Naive thymus-derived CD8-positive, alpha-beta T cell (primary cell): ENCODE results near the gene CIAO2B. TPM values are rescaled to one million over a fixed set of nuclear protein-coding genes. Genes with fewer than 3 reads are reported as not detected.

Source experiments
- ATAC-seq, 2 donors: fragments of 150-1000 bp; cut with Tn5 transposase in 1 of 2; sonication (Bioruptor Pico), chemical (Tn5 transposase) in 1 of 2; 1 replicate in 1 of 2; 2 replicates in 1 of 2; pipeline ENCODE4 v1.10.0; 2021; ENCODE audit warnings: mild to moderate bottlenecking in 2 of 2, moderate library complexity in 2 of 2
- POLR2A ChIA-PET: fragments of 350-600 bp; sonication (Branson Sonifier 250); formaldehyde crosslinking; loops from one replicate; lab custom pipeline; 2021; ENCODE audit warnings: antibody characterized with exemption; lab: Charles Lee
- DNase-seq, 10 donors: peaks; one replicate each; pipeline versions ENCODE4 v3.0.0 to v3.0.0-alpha.2; 2020 to 2022
- H3K27ac Mint-ChIP-seq, 10 donors: one replicate each; pipeline ENCODE4 v1.8.0; 2020 to 2022; ENCODE audit warnings: mild to moderate bottlenecking in 10 of 10, mixed read lengths in 10 of 10, moderate library complexity in 4 of 10, inconsistent platforms in 1 of 10
- H3K27me3 Mint-ChIP-seq, 5 donors: one replicate each; pipeline ENCODE4 v1.8.0; 2021 to 2022; ENCODE audit warnings: mixed read lengths in 5 of 5
- H3K36me3 Mint-ChIP-seq, 3 donors: one replicate each; pipeline ENCODE4 v1.8.0; 2020 to 2022; ENCODE audit warnings: mixed read lengths in 3 of 3, mild to moderate bottlenecking in 2 of 3, inconsistent platforms in 1 of 3
- H3K4me1 Mint-ChIP-seq, 4 donors: one replicate each; pipeline ENCODE4 v1.8.0; 2021 to 2022; ENCODE audit warnings: mixed read lengths in 4 of 4
- H3K4me3 Mint-ChIP-seq, 10 donors: one replicate each; pipeline ENCODE4 v1.8.0; 2020 to 2022; ENCODE audit warnings: mild to moderate bottlenecking in 10 of 10, mixed read lengths in 10 of 10, moderate library complexity in 6 of 10, inconsistent platforms in 1 of 10
- H3K9me3 Mint-ChIP-seq, 9 donors: one replicate each; pipeline ENCODE4 v1.8.0; 2020 to 2022; ENCODE audit warnings: mixed read lengths in 9 of 9, mild to moderate bottlenecking in 3 of 9, inconsistent platforms in 1 of 9, moderate library complexity in 1 of 9
- polyA plus RNA-seq, 3 donors: library from polyadenylated mRNA; unstranded; fragments of 300-500 nt; fragmentation: Illumina TruSeq; gene quantifications; one replicate each; pipeline ENCODE4 v1.2.3, GENCODE V29; 2021
- total RNA-seq, 8 experiments: library from RNA in 2 of 8; stranded (reverse) in 2 of 8; gene quantifications; one replicate each; pipeline ENCODE4 v1.2.3 and lab custom pipeline; 2021 to 2026

The CIAO2B gene
- total and polyA plus RNA-seq, 5 experiments from 2014 or later: 57.6 to 110 (median 86.1) TPM

- Mint-ChIP-seq H3K9me3 (no peaks in the 10 kb centered on the region), H3K36me3 (peaks cover 0 to 37% (median 2%) of the 10 kb centered on the region in 3 donors), H3K4me3 (peak overlapping the region in 3 of 10 donors; percentile 8 to 39 (median 28)), H3K27ac (no peak overlapping the region), H3K27me3 (no peaks in the 10 kb centered on the region), H3K4me1 (peaks cover 20 to 36% (median 31%) of the 10 kb centered on the region in 4 donors)
- ATAC-seq (no peak), DNase-seq (no peak)
- POLR2A ChIA-PET: interaction anchor here (0.8 kb wide), 1 partner anchor 10 kb away, joined by 5 read pairs; no protein-coding TSS in a partner anchor
Measured at GRCh38 chr16:66882702-66883101, 51.5 kb downstream of the CIAO2B start.

Other genes starting within 250 kb of the CIAO2B start
- gene CMTM4, start 237.7 kb downstream of the CIAO2B start, total RNA-seq: 1 to 10 TPM; 2.0 to 3.1 TPM
- under 1 TPM in 2 of 3 donors, not detected in 1; 0.15 to 0.26 TPM for gene CMTM4, start 237.7 kb downstream of the CIAO2B start, polyA plus RNA-seq
- gene DYNC1LI2, start 182.8 kb downstream of the CIAO2B start, total RNA-seq: 10 to 100 TPM; 89.2 to 95.2 TPM
- 10 to 100 TPM; 25.7 to 37.3 (median 27.3) TPM for gene DYNC1LI2, start 182.8 kb downstream of the CIAO2B start, polyA plus RNA-seq
- under 1 TPM; 0.25 to 0.81 TPM for gene TERB1, start 132.8 kb downstream of the CIAO2B start, total RNA-seq
- not detected for gene TERB1, start 132.8 kb downstream of the CIAO2B start, polyA plus RNA-seq
- gene NAE1, start 103.4 kb downstream of the CIAO2B start, total RNA-seq: 100 to 1,000 TPM; 103 to 113 TPM
- gene NAE1, start 103.4 kb downstream of the CIAO2B start, polyA plus RNA-seq: 100 to 1,000 TPM in 1 of 3 donors, 10 to 100 TPM in 2; 84.7 to 107 (median 95.7) TPM
- not detected for gene CA7, start 90.0 kb downstream of the CIAO2B start, total RNA-seq
- gene CA7, start 90.0 kb downstream of the CIAO2B start, polyA plus RNA-seq: not detected
- 10 to 100 TPM; 10.0 to 11.3 TPM for gene PDP2, start 53.9 kb downstream of the CIAO2B start, total RNA-seq
- 1 to 10 TPM; 1.2 to 1.8 (median 1.7) TPM for gene PDP2, start 53.9 kb downstream of the CIAO2B start, polyA plus RNA-seq
- not detected for gene CDH16, start 15.5 kb downstream of the CIAO2B start, total RNA-seq
- not detected for gene CDH16, start 15.5 kb downstream of the CIAO2B start, polyA plus RNA-seq
- gene RRAD, start 8.9 kb downstream of the CIAO2B start, total RNA-seq: under 1 TPM in 1 of 2 experiments, not detected in 1; 0.55 TPM
- not detected for gene RRAD, start 8.9 kb downstream of the CIAO2B start, polyA plus RNA-seq
- 10 to 100 TPM; 56.7 to 62.7 TPM for gene CES2, start 1.1 kb upstream of the CIAO2B start, total RNA-seq
- gene CES2, start 1.1 kb upstream of the CIAO2B start, polyA plus RNA-seq: 10 to 100 TPM; 21.1 to 31.2 (median 31.2) TPM
- under 1 TPM; 0.10 to 0.16 TPM for gene CES3, start 26.9 kb upstream of the CIAO2B start, total RNA-seq
- gene CES3, start 26.9 kb upstream of the CIAO2B start, polyA plus RNA-seq: not detected
- 10 to 100 TPM; 10.0 to 13.7 TPM for gene CES4A, start 54.2 kb upstream of the CIAO2B start, total RNA-seq
- 1 to 10 TPM in 2 of 3 donors, under 1 TPM in 1; 0.83 to 2.4 (median 1.5) TPM for gene CES4A, start 54.2 kb upstream of the CIAO2B start, polyA plus RNA-seq
- gene CBFB, start 94.7 kb upstream of the CIAO2B start, total RNA-seq: 10 to 100 TPM; 91.4 to 95.0 TPM
- 10 to 100 TPM; 61.2 to 79.8 (median 73.5) TPM for gene CBFB, start 94.7 kb upstream of the CIAO2B start, polyA plus RNA-seq
- 10 to 100 TPM; 21.4 to 23.3 TPM for gene PHAF1, start 175.5 kb upstream of the CIAO2B start, total RNA-seq
- gene PHAF1, start 175.5 kb upstream of the CIAO2B start, polyA plus RNA-seq: 10 to 100 TPM in 1 of 3 donors, 1 to 10 TPM in 2; 6.9 to 10.9 (median 6.9) TPM
- gene B3GNT9, start 216.6 kb upstream of the CIAO2B start, total RNA-seq: 1 to 10 TPM; 1.5 to 1.8 TPM
- 1 to 10 TPM in 1 of 3 donors, under 1 TPM in 2; 0.19 to 1.1 (median 0.28) TPM for gene B3GNT9, start 216.6 kb upstream of the CIAO2B start, polyA plus RNA-seq
- gene TRADD, start 225.5 kb upstream of the CIAO2B start, total RNA-seq: 10 to 100 TPM; 41.0 to 43.4 TPM
- gene TRADD, start 225.5 kb upstream of the CIAO2B start, polyA plus RNA-seq: 10 to 100 TPM; 44.9 to 49.1 (median 48.2) TPM
- gene FBXL8, start 225.6 kb upstream of the CIAO2B start, total RNA-seq: 10 to 100 TPM in 1 of 2 experiments, 1 to 10 TPM in 1; 9.0 to 10.9 TPM
- 1 to 10 TPM; 1.8 to 2.8 (median 2.5) TPM for gene FBXL8, start 225.6 kb upstream of the CIAO2B start, polyA plus RNA-seq
- 10 to 100 TPM in 1 of 2 experiments, 1 to 10 TPM in 1; 9.7 to 14.8 TPM for gene HSF4, start 230.3 kb upstream of the CIAO2B start, total RNA-seq
- gene HSF4, start 230.3 kb upstream of the CIAO2B start, polyA plus RNA-seq: not detected
- 1 to 10 TPM in 1 of 2 experiments, under 1 TPM in 1; 0.70 to 1.6 TPM for gene NOL3, start 236.1 kb upstream of the CIAO2B start, total RNA-seq
- gene NOL3, start 236.1 kb upstream of the CIAO2B start, polyA plus RNA-seq: not detected
- gene MATCAP1, start 249.6 kb upstream of the CIAO2B start, total RNA-seq: 1 to 10 TPM; 4.2 to 7.5 TPM
- gene MATCAP1, start 249.6 kb upstream of the CIAO2B start, polyA plus RNA-seq: under 1 TPM; 0.28 to 0.98 (median 0.75) TPM